IPS-20b (cell line): ENCODE data around the gene TLE4.

Experiments used
- H3K27ac ChIP-seq: one replicate; pipeline ENCODE4 v1.5.1; 2013; ENCODE audit warnings: low read length
- H3K27me3 ChIP-seq: 2 replicates; pipeline ENCODE4 v1.6.1; 2013; ENCODE audit warnings: mild to moderate bottlenecking, low read length, inconsistent platforms; ENCODE audit not compliant: insufficient read depth
- H3K36me3 ChIP-seq: 2 replicates; pipeline ENCODE4 v1.6.1; 2013; ENCODE audit warnings: low read depth, mild to moderate bottlenecking, inconsistent platforms, low read length, moderate library complexity; ENCODE audit not compliant: insufficient read depth
- H3K4me1 ChIP-seq: 2 replicates; pipeline ENCODE4 v1.6.1; 2013; ENCODE audit warnings: mild to moderate bottlenecking, control low read depth, inconsistent platforms, low read length, moderate library complexity; ENCODE audit not compliant: insufficient read depth
- H3K4me3 ChIP-seq: 2 replicates; pipeline ENCODE4 v1.5.1; 2013; ENCODE audit warnings: mild to moderate bottlenecking, low read length, inconsistent platforms
- H3K9ac ChIP-seq: 2 replicates; pipeline ENCODE4 v1.6.1; 2013; ENCODE audit warnings: low read depth, mild to moderate bottlenecking, inconsistent platforms, low read length, moderate library complexity
- H3K9me3 ChIP-seq: 2 replicates; pipeline ENCODE4 v1.6.1; 2013; ENCODE audit warnings: mild to moderate bottlenecking, low read depth, low read length, inconsistent platforms; ENCODE audit not compliant: insufficient read depth

Gene TLE4

DNA sequence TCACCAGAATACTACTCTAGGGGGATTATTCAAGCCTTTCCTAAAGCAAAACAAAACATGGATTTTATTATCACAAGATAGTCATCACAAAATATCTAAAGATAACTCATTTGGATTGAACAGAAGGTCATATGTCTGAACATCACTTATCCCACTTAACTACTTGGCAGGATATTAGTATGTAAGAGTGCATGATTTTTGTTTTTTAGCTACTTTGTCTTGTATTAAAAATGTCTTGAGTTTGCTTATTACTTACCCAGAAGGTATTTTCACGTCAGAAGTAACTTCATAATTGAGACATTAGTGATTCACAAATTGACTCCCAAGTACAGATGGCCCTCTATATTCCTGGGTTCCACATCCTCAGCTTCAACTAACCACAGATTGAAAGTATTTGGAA is 113.8 kb downstream of the TLE4 start:
- Histone ChIP-seq H3K27me3 (no peaks in the 10 kb centered on the region), H3K4me3 (no peak overlapping the region), H3K9me3 (no peaks in the 10 kb centered on the region), H3K36me3 (no peaks in the 10 kb centered on the region), H3K4me1 (peaks cover 9% of the 10 kb centered on the region; the same call in 1 of the 2 replicates), H3K27ac (no peak overlapping the region), H3K9ac (no peak overlapping the region)

DNA sequence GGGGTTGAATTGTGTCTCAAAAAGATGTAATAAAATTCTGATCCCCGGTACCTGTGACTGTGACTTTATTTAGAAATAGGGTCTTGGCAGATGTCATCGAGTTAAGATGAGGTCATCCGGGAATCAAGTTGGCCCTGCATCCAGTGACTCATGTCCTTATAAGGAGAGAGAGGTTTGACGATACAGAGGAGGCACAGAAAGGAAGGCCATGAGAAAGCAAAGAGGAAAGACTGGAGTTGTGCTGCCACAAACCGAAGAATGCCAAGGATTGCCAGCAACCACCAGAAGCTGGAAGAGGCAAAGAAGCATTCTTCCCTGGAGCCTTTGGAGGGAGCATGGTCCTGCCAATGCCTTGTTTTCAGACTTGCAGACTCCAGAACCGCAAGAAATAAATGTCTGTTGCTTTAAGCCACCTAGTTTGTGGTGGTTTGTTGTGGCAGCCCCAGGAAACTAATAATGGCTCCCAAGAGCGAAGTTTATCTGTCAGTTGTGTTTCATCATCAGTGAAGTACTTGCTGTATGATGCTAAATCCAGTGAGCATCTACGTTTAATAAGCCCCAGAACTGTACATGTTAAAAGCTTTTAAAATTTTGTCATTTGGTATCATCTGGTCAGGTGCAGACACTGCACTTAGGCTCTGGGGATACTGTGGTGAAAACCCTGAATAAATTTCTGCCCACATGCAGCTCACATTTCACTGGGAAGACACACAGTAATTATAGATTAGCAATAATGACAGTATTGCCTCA is 114.8 kb downstream of the TLE4 start:
- Histone ChIP-seq H3K4me1 (peaks cover 9% of the 10 kb centered on the region), H3K9me3 (no peaks in the 10 kb centered on the region), H3K4me3 (no peak overlapping the region), H3K9ac (no peak overlapping the region), H3K27ac (no peak overlapping the region), H3K36me3 (no peaks in the 10 kb centered on the region), H3K27me3 (no peaks in the 10 kb centered on the region)

DNA sequence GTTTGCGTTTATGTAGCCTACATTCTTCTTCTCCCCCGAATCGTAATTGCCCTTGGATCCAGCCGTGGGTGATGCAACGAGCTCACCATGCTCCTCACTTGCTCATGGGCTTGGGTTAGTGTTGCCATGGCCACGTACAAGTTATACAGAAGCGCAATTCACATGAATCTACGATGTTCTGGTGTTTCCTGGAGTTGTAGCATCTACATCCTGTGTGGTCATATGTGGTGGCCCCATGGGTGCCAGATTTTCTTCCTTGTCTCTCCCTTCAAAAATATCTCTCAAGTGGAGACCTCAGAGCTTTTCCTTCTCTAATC is 115.3 kb downstream of the TLE4 start:
- Histone ChIP-seq H3K4me1 (peaks cover 12% of the 10 kb centered on the region), H3K27me3 (no peaks in the 10 kb centered on the region), H3K27ac (no peak overlapping the region), H3K9me3 (no peaks in the 10 kb centered on the region), H3K36me3 (no peaks in the 10 kb centered on the region), H3K4me3 (no peak overlapping the region), H3K9ac (no peak overlapping the region)

DNA sequence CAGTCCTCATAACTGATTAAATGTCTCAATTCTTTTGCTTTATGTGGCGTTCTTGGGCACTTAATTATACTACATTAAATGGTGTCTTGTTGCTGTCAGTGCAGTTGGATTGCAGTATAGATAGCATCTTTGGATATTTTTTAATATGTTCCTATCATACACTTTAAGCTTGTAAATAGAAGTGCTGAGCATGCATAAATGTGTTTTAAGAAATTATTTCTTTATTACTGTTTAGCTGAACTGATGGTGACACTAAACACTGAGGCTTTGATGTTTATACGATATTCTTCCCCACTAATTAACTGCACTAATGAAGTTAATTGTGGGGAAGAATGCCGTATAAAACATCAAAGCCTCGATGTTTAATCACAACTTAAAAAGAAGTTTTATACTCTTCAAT is 116.6 kb downstream of the TLE4 start:
- no peak overlapping the region for H3K4me3 ChIP-seq
- no peaks in the 10 kb centered on the region for H3K9me3 ChIP-seq
- no peak overlapping the region for H3K9ac ChIP-seq
- H3K36me3 ChIP-seq = no peaks in the 10 kb centered on the region
- H3K27ac ChIP-seq = no peak overlapping the region
- no peaks in the 10 kb centered on the region for H3K27me3 ChIP-seq
- peaks cover 20% of the 10 kb centered on the region for H3K4me1 ChIP-seq

DNA sequence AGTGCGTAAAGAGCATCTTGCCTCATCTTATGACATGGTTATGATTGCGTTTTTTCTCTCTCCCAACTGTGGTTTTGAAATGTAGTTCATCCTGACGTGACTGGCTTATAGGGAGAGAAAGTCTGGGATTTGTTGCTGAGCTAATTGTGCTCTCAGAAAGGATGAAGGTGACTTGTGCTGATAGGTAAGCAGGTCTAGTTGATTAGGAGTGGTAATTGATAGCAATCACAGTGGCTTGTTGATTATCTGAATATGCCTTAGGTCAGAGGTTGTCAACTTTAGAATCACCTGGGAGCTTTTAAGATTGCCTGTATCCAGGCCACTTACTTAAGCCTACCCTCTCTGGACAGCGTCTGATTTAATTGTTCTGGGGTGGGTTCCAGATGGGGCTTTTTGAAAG is 117.8 kb downstream of the TLE4 start:
- Histone ChIP-seq H3K9ac (no peak overlapping the region), H3K27ac (no peak overlapping the region), H3K9me3 (no peaks in the 10 kb centered on the region), H3K27me3 (no peaks in the 10 kb centered on the region), H3K4me1 (peaks cover 32% of the 10 kb centered on the region), H3K36me3 (no peaks in the 10 kb centered on the region), H3K4me3 (no peak overlapping the region)

DNA sequence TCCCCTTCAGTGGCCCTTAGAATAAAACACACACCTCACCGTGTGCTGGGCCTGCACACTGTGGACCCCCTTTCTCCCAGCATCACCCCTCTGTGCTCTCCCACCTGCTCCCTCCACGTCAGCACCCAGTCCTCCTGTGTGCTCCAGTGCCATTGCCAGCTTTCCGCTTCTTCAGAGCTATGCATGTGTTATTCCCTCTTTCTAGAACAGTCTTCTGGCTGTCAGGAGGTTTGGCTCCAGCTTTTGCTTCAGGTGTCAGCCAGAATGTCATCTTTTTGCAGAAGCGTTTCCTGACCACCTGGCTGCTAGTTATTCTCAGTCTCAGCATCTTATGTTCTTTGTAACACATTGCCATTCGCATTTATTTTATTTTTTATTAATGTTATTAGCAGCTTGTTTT is 119.7 kb downstream of the TLE4 start:
- H3K4me3 ChIP-seq = no peak overlapping the region
- H3K27ac ChIP-seq = no peak overlapping the region
- H3K27me3 ChIP-seq = no peaks in the 10 kb centered on the region
- H3K9me3 ChIP-seq = no peaks in the 10 kb centered on the region
- H3K4me1 ChIP-seq = peaks cover 40% of the 10 kb centered on the region
- no peaks in the 10 kb centered on the region for H3K36me3 ChIP-seq
- H3K9ac ChIP-seq = no peak overlapping the region

DNA sequence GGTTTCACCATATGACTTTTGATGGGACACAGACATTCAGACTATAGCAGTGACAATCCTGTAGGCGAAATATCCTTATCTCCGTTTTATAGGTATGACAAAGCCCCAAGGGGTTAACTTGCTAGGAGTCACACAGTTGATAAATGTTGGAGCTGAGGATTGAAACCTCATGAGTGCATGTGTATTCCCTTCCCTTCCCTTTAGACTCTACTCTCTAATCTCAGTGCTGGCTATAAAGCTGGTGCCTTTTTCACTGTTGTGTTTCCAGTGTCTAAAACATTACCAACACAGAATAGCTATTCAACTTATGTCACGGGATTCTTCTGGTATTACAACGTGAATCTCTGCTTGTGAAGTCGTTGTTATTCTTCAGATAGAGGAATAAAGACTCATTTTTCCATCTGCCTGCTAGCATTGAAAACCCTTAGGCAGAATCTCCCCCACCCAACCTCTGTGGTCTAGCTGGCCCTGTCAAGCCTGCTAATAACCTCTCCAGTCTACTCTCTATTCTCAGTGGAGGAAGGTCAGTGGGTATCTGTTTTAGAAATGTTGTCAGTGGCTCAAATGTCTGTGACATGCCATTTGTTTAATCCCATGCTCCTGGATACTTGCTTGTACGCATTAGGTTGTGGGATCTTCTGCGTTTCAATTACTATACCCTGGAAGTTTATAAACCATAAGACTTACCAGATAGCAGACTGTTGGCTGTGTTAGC is 121.2 kb downstream of the TLE4 start:
- H3K9me3 ChIP-seq = no peaks in the 10 kb centered on the region
- peaks cover 49% of the 10 kb centered on the region for H3K4me1 ChIP-seq
- no peak overlapping the region for H3K4me3 ChIP-seq
- no peak overlapping the region for H3K9ac ChIP-seq
- no peak overlapping the region for H3K27ac ChIP-seq
- H3K27me3 ChIP-seq = no peaks in the 10 kb centered on the region
- no peaks in the 10 kb centered on the region for H3K36me3 ChIP-seq

DNA sequence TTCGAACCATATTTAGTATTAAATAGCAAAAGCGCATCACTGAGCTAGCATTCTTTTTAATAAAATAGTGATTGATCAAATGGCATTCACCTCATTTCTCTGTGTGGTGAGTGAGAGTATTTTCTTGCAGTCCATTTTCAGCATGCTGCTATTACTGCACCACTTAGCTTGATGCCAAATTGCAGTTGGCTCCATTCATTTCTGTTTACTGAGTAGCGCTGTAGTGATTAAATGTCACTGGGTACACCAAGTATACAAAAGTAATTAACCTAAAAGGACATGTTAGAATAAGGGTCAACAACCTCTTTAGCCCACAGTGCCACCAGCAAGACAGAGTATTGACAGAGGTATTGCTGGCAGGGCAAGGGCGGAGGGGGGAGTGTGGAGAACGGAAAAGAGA is 122.0 kb downstream of the TLE4 start:
- no peaks in the 10 kb centered on the region for H3K27me3 ChIP-seq
- no peaks in the 10 kb centered on the region for H3K9me3 ChIP-seq
- peak overlapping the region; percentile 30; the same call in 1 of the 2 replicates for H3K9ac ChIP-seq
- H3K27ac ChIP-seq = peak overlapping the region; percentile 29
- peaks cover 49% of the 10 kb centered on the region for H3K4me1 ChIP-seq
- H3K36me3 ChIP-seq = no peaks in the 10 kb centered on the region
- H3K4me3 ChIP-seq = no peak overlapping the region

DNA sequence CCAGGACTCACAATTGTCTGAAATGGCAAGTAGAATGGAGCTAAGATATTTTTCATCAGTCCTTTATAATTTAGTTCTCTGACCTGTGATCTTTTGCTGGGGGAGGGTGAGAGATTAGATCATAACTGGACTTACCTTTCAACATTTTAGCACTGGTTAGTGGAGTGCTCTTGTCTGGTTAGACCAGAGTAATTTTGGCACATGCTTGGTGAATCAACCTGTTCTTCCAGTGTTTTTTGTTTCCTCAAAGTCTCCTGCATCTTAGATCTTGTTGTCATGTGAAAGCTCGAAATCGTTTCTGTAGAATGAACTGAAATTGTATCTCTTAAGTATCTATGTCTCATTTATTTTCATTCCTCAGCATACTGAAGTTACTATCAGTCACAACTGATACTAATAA is 122.4 kb downstream of the TLE4 start:
- Histone ChIP-seq H3K9ac (peak overlapping the region; percentile 30; the same call in 1 of the 2 replicates), H3K27me3 (no peaks in the 10 kb centered on the region), H3K4me1 (peaks cover 49% of the 10 kb centered on the region), H3K4me3 (peak overlapping the region; percentile 37; the same call in 1 of the 2 replicates), H3K27ac (peak overlapping the region; percentile 29), H3K9me3 (no peaks in the 10 kb centered on the region), H3K36me3 (no peaks in the 10 kb centered on the region)

DNA sequence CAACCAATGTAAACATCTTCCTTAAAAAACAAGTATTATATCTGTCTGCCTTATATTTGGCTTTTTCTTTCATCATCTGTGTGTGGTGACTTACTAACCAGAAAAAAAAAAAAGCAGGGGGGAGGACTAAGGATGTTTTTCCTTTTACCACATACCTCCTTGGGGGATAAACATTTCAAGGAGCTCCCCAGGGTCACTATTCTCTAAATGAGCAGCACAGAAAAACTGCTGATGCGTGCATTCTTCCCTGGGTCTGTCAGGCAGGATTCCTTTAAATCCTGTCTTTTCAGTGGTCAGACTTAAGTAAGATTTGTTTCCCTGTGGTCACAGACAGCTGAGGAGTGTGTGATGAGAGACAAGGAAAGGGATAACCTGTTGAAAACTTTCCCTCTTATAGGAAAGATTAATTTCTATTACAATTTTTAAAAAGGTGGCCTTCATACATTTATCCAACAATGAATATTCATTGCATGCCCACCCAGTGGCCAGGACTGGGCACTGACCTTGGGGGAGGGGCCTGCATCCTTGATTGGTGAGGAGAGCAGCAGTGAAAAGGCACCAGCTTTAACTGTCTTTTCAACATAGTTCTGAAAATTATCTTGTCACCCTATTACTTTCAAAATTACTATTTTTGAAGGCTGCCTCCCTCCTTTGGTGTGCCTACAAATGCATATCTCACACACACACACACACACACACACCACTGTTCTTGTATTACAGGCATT is 123.1 kb downstream of the TLE4 start:
- Histone ChIP-seq H3K9ac (peak overlapping the region; percentile 30; the same call in 1 of the 2 replicates), H3K4me3 (peak overlapping the region; percentile 37; the same call in 1 of the 2 replicates), H3K27ac (no peak overlapping the region), H3K9me3 (no peaks in the 10 kb centered on the region), H3K27me3 (no peaks in the 10 kb centered on the region), H3K4me1 (peaks cover 49% of the 10 kb centered on the region), H3K36me3 (no peaks in the 10 kb centered on the region)

DNA sequence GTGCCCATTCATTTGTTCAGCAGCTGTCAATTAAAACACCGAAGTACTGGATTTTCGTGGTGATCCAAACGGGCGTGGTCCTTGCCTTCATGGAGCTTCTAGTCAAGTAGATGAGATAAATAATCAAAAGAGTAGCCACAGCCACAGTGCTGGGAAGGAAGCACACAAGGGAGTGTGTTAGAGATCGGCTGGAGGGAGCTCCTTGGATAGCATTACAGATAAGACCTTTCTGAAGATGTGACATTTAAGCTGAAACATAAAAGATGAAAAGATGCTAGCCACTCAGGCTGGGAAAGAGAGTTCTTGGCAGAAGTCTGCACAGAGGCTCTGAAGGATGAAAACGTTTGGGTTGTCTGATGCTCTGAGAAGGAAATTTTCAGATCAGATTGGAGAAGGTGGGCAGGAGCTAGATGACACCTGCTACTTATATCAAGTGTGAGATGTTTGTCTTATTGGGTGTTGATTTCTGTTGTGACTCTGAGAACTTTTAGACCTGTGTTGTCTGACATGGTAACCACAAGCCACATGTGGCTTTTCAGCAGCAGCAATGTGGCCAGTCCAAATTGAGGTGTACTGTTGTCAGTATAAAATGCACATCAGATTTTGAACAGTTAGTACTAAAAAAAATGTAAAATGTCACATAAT is 123.9 kb downstream of the TLE4 start:
- H3K27ac ChIP-seq = no peak overlapping the region
- H3K36me3 ChIP-seq = no peaks in the 10 kb centered on the region
- no peak overlapping the region; the same call in 1 of the 2 replicates for H3K9ac ChIP-seq
- H3K4me3 ChIP-seq = peak overlapping the region; percentile 37; the same call in 1 of the 2 replicates
- peaks cover 49% of the 10 kb centered on the region for H3K4me1 ChIP-seq
- H3K27me3 ChIP-seq = no peaks in the 10 kb centered on the region
- no peaks in the 10 kb centered on the region for H3K9me3 ChIP-seq
